ENCODE measurements around the gene MAP3K15.

DNA sequence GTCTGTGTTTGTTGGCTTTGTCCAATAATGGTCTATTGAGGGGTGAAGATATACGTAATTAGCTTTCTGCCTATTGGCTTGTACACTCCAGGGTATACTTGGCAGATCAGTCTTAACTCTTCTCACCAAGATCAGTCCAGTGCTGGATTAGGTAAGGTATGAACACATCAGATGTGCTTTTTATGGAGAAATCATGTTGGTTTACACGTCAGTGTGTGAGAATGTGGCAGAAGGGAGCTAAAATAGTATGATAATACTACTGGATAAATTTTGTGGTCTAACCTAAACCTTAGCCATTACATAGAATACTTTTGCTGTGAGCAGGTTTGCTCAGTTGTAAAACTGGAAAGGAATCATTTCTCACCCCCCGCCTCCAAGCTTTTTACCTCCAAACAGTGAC, 167.4 kb downstream of the MAP3K15 start:
- TF ChIP-seq, protein P1, sequence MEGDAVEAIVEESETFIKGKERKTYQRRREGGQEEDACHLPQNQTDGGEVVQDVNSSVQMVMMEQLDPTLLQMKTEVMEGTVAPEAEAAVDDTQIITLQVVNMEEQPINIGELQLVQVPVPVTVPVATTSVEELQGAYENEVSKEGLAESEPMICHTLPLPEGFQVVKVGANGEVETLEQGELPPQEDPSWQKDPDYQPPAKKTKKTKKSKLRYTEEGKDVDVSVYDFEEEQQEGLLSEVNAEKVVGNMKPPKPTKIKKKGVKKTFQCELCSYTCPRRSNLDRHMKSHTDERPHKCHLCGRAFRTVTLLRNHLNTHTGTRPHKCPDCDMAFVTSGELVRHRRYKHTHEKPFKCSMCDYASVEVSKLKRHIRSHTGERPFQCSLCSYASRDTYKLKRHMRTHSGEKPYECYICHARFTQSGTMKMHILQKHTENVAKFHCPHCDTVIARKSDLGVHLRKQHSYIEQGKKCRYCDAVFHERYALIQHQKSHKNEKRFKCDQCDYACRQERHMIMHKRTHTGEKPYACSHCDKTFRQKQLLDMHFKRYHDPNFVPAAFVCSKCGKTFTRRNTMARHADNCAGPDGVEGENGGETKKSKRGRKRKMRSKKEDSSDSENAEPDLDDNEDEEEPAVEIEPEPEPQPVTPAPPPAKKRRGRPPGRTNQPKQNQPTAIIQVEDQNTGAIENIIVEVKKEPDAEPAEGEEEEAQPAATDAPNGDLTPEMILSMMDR (IDR thresholded peaks at IDR 0.05) = no peak
- TF ChIP-seq POLR2AphosphoS5 (IDR thresholded peaks at IDR 0.05) (no peak), POLR2A (IDR thresholded peaks at IDR 0.05) (no peak), EP300 (IDR thresholded peaks at IDR 0.05; ENCODE audit: low read depth) (no peak)
